Stimulated activated naive CD4-positive, alpha-beta T cell treated with Interleukin-2 at 50 U/mL for 16 hours (primary cell): ENCODE data around the gene TMEM267.
"Not testable (repeated sequence)": the region's sequence is repeated elsewhere in the genome, so short reads cannot be mapped to it uniquely, and the experiment has no call there.

Experiments
- DNase-seq: peaks from one replicate; lab custom pipeline; 2025; lab: John Stamatoyannopoulos, UW

Gene TMEM267

GRCh38 chr5:43402524-43403066 lies 81.1 kb downstream of the TMEM267 start:
- not testable (repeated sequence) for DNase-seq

DNA sequence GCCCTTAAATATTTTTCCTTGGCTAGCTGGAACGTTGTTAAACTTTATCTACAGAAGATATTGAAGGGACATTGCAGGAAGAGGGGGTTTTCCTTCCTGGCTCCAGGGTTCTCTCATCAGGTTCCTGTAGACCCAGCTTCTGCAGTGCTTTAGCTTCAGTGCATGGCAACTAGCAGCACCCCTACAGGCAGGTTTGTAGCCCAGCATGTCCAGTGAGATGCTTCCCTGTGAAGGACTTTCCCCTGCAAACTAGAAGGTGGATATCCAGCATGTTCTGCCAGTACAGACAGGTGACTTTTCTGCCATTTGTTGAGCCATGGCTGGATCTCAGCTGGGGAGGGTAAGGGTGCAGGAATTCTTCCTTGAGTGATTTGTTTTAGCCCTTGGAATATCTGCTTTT lies 81.8 kb downstream of the TMEM267 start:
- DNase-seq, result no peak

DNA sequence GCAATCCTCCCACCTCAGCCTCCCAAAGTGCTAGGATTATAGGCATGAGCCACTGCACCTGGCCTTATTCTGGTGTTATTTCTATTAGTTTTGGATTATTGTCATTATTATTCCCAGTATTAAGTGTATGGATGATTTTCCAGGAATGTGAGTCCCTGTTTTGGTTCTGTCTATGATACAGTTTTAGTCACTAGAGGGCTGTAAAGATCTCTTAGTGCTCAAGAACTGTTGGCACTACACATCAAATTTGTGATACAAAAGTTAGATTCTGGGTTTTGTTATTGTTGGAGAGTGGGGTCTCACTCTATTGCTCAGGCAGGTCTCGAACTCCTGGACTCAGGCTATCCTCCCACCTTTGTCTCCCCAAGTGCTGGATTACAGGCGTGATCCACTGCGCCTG lies 83.6 kb downstream of the TMEM267 start:
- DNase-seq, result no peak

DNA sequence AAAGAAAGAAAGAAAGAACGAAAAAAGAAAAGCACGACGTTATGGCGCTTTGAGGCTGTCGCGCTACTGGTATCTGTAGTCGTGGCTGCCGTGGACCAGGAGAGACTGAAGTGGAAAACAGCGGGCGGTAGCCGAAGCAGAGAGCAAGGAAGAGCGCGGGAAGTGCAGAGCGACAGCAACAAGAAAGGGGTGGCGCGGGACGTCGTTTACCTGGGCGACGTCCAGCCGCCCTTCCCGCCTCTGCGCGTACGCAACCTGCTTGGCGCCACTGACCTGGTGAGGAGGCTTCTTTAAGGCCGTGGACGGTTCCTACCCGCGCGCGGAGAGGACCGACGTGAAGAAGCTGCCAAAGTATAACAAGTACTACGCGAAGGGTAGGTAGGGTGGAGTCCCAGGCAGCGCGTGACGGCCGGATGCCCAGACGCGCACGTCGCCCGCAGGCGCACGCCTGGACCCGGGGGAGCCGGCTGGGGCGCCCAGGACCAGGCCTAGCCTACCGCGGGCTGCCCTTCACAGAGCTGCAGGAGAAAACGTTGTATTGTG lies 86.8 kb downstream of the TMEM267 start:
- peak; percentile 46 for DNase-seq
